ENCODE results near the gene NFASC.

NFASC gene

DNA sequence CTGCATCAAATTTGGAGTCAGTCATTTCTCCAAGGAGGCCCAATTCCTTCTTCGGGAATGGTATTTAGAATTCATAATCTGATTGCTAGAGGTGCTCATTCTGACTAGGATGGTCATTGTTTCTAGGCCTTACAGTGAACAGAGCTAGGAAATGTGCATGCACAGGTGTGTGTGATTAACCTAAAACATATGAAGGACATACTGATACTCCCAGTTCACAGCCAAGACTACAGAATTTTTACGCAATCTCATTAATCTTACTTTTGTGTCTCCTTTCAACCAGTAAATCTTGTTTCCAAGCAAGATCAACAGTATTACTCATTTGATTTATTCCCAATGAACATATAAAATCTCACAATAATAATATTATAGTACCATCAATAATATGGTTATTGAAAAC lies 47.1 kb downstream of the NFASC start:
- no peak for FAIRE-seq
- TF ChIP-seq PAX5 (IDR thresholded peaks at IDR 0.05; ENCODE audit: insufficient read depth, low read length, severe bottlenecking) (no peak), SPI1 (IDR thresholded peaks at IDR 0.05; ENCODE audit: low read depth, low read length) (no peak), POLR2A (IDR thresholded peaks at IDR 0.05; ENCODE audit: low read depth, low read length) (no peak), POU2F2 (IDR thresholded peaks at IDR 0.05; ENCODE audit: low read depth, low read length) (no peak), POLR2AphosphoS5 (IDR thresholded peaks at IDR 0.05; ENCODE audit: low read depth, low read length) (no peak), TAF1 (IDR thresholded peaks at IDR 0.05; ENCODE audit: low read depth, low read length) (no peak)
- DNase-seq (ENCODE audit: insufficient read length, low spot score): no peak

DNA sequence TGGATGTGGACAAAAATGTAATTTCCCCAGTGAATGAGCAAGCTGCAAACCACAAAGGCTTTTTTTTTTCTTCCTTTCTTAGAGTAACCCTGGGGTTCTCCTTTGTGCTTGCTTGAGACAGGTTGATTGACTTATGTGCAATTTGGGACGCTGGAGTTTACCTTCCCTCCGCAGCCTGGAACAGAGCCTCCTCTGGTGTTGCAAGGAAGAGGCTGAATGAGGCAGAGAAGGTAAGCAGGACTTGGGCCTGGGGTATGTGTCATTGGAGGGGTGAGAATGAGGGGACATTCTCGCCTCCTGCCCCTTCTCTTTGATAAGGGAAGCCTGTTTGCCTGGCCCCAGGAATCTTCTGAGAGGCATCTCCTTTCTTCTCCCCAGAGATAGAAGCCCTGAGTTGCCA lies 49.8 kb downstream of the NFASC start:
- DNase-seq (ENCODE audit: insufficient read length, low spot score): no peak
- no peak for FAIRE-seq
- no peak for TF ChIP-seq POLR2A (IDR thresholded peaks at IDR 0.05; ENCODE audit: low read depth, low read length)
- no peak for TF ChIP-seq POU2F2 (IDR thresholded peaks at IDR 0.05; ENCODE audit: low read depth, low read length)
- no peak for TF ChIP-seq POLR2AphosphoS5 (IDR thresholded peaks at IDR 0.05; ENCODE audit: low read depth, low read length)

DNA sequence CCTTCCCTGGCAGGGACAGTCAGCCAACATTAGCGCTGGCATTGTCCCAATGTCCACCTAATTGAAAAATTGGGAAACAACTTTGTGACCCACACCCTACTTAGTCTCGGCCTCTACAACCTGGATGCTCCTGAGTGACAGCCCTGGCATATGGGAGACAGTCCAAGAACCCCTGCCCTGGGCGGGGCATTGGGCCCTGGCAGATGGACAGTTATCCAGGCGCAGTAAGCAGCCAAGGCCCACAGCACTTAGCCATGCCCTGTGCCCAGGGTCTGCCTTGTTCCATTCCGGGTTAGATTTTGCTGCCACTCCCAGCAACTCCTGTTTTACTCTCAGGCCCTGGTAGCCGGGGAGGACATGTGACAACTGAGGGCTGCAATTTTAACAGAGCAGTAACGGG lies 50.3 kb downstream of the NFASC start:
- no peak for DNase-seq (ENCODE audit: insufficient read length, low spot score)
- FAIRE-seq: no peak
- TF ChIP-seq TAF1 (IDR thresholded peaks at IDR 0.05; ENCODE audit: low read depth, low read length) (no peak), POLR2AphosphoS5 (IDR thresholded peaks at IDR 0.05; ENCODE audit: low read depth, low read length) (no peak), POLR2A (IDR thresholded peaks at IDR 0.05; ENCODE audit: low read depth, low read length) (no peak), SPI1 (IDR thresholded peaks at IDR 0.05; ENCODE audit: low read depth, low read length) (no peak), PAX5 (IDR thresholded peaks at IDR 0.05; ENCODE audit: insufficient read depth, low read length, severe bottlenecking) (no peak), POU2F2 (IDR thresholded peaks at IDR 0.05; ENCODE audit: low read depth, low read length) (no peak)

DNA sequence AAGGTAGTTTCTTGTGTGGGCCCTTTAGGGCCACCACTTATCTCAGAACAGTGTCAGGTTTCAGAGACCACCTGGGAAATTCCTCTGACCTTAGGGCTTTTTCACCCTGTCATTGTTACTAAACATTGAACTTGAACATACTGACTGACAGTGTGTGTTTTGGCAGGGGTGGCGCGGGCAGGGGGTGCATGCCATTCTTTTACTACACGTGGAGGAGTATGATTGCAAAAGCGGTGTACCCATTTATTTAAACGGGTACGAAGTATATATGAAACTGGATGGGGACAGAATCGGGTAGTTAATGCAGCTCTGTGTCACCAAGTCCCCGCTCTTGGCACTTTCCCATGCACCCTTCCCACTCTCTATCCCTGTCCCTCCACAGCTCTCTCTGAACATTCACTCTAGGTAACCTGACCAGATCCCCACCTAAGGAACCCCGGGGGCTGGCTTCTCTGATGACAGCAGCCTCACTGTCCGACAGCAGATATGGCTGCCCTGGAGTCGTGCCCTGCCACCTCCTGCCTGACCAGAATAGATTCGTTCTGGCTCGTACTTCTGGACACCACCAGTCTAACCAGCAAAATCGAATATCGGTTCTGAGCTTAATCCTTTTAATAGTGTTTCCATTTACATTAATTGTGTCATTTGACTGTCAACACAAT lies 51.3 kb downstream of the NFASC start:
- no peak for FAIRE-seq
- no peak for DNase-seq (ENCODE audit: insufficient read length, low spot score)
- TF ChIP-seq POLR2A (IDR thresholded peaks at IDR 0.05; ENCODE audit: low read depth, low read length) (no peak), POU2F2 (IDR thresholded peaks at IDR 0.05; ENCODE audit: low read depth, low read length) (no peak), TAF1 (IDR thresholded peaks at IDR 0.05; ENCODE audit: low read depth, low read length) (no peak), SPI1 (IDR thresholded peaks at IDR 0.05; ENCODE audit: low read depth, low read length) (no peak)

DNA sequence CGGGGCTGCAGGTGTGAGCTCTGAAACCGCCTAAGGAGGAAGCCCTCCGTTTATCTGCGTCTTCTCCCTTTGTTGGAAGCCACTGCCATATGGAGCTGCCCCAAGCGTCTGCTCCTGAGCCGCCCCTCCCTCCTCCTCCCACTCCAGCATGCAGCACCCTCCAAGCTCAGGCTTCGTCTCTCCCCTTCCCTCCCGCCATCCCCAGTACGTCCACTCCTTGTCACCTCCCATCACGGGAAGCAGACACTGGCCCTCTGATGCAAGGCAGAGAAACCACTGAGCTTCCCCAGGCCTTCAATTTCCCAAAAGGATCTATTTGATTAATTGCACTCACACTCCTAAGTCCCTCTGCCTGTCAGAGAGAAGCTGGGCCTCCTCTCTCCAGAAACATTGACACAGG lies 52.5 kb downstream of the NFASC start:
- no peak for FAIRE-seq
- DNase-seq (ENCODE audit: insufficient read length, low spot score): no peak
- TF ChIP-seq POU2F2 (IDR thresholded peaks at IDR 0.05; ENCODE audit: low read depth, low read length): no peak
- no peak for TF ChIP-seq SPI1 (IDR thresholded peaks at IDR 0.05; ENCODE audit: low read depth, low read length)
- no peak for TF ChIP-seq POLR2AphosphoS5 (IDR thresholded peaks at IDR 0.05; ENCODE audit: low read depth, low read length)
- no peak for TF ChIP-seq TAF1 (IDR thresholded peaks at IDR 0.05; ENCODE audit: low read depth, low read length)
- no peak for TF ChIP-seq POLR2A (IDR thresholded peaks at IDR 0.05; ENCODE audit: low read depth, low read length)
- no peak for TF ChIP-seq PAX5 (IDR thresholded peaks at IDR 0.05; ENCODE audit: insufficient read depth, low read length, severe bottlenecking)

DNA sequence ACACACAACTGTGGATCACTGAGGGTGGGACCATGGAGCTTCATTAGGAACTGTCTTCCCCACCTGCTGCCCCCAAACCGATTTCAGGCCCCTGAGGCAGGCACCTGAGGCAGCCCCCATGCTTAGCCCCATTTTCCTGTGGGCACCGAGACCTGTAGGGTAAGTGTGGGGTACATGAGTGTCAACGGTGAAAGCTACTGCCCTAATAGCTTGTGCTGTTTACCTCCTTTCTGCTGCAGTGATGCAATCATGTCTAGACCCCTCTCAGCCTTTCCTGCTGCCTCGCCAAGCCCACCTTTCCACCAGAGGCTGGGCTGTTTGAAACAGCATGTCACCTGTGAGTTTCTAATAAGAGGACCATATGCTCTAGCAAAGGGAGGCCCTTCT lies 53.0 kb downstream of the NFASC start:
- no peak for DNase-seq (ENCODE audit: insufficient read length, low spot score)
- TF ChIP-seq SPI1 (IDR thresholded peaks at IDR 0.05; ENCODE audit: low read depth, low read length) (no peak), TAF1 (IDR thresholded peaks at IDR 0.05; ENCODE audit: low read depth, low read length) (no peak), POLR2A (IDR thresholded peaks at IDR 0.05; ENCODE audit: low read depth, low read length) (no peak), POLR2AphosphoS5 (IDR thresholded peaks at IDR 0.05; ENCODE audit: low read depth, low read length) (no peak), POU2F2 (IDR thresholded peaks at IDR 0.05; ENCODE audit: low read depth, low read length) (no peak), PAX5 (IDR thresholded peaks at IDR 0.05; ENCODE audit: insufficient read depth, low read length, severe bottlenecking) (no peak)
- no peak for FAIRE-seq

DNA sequence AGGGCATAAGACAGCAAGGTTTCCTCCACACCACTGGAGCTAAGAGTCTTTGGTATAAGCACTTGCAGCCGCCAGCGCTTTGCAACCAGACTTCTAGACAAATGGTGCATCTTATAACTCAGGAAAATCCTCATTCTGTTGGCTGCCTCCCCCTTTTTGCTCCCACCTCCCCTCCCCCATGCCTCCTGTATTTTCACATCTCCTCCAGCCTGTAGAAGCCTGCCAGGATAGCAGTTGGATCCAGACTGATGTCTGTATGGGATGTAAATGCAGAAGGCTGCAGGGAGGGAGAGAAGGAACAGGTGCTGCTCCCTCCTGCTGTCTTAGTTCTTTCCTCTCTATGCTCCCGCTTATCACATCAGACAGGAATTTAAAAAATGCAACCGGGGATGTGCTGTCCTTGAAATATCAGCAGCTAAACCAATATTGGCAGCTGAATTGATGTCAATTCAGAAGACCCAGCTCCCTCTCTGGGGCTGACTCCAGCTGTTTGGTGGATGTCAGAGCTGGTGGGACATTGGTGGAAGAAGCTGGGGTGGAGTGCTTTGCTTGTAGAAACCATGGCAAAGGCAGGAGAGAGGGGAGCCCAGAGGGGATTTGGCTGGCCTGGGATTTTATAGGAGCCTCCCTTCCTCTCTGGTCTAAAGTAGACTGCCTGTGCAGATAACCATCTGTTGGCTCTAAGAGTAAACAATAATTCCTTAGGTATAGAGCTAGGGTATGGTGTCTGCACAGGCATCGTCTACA lies 53.5 kb downstream of the NFASC start:
- FAIRE-seq (no peak), DNase-seq (ENCODE audit: insufficient read length, low spot score) (no peak)
- TF ChIP-seq POLR2AphosphoS5 (IDR thresholded peaks at IDR 0.05; ENCODE audit: low read depth, low read length) (no peak), PAX5 (IDR thresholded peaks at IDR 0.05; ENCODE audit: insufficient read depth, low read length, severe bottlenecking) (no peak), POLR2A (IDR thresholded peaks at IDR 0.05; ENCODE audit: low read depth, low read length) (no peak), SPI1 (IDR thresholded peaks at IDR 0.05; ENCODE audit: low read depth, low read length) (no peak), POU2F2 (IDR thresholded peaks at IDR 0.05; ENCODE audit: low read depth, low read length) (no peak), TAF1 (IDR thresholded peaks at IDR 0.05; ENCODE audit: low read depth, low read length) (no peak)

DNA sequence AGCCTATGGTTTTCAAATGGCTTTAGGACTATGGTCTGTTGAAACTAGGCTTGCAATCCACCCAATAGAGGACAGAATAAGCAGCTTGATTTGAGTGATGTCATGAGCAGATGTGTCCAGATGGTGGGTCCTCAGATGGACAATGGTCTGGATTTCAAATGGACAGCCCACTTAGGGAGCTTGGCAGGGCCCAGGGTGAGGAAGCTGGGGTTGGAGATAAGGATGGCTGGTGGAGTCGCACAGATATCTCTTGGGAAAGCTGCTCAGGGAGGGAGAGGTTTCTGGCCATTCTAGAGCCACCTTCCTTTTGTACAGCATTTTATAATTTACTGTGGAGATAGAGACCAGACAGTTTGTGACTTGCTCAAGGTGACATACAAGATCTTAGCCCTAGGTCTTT lies 55.0 kb downstream of the NFASC start:
- FAIRE-seq (no peak), DNase-seq (ENCODE audit: insufficient read length, low spot score) (no peak)
- TF ChIP-seq POLR2A (IDR thresholded peaks at IDR 0.05; ENCODE audit: low read depth, low read length): no peak
- TF ChIP-seq PAX5 (IDR thresholded peaks at IDR 0.05; ENCODE audit: insufficient read depth, low read length, severe bottlenecking): no peak
- no peak for TF ChIP-seq POLR2AphosphoS5 (IDR thresholded peaks at IDR 0.05; ENCODE audit: low read depth, low read length)
- no peak for TF ChIP-seq POU2F2 (IDR thresholded peaks at IDR 0.05; ENCODE audit: low read depth, low read length)
- TF ChIP-seq TAF1 (IDR thresholded peaks at IDR 0.05; ENCODE audit: low read depth, low read length): no peak
- no peak for TF ChIP-seq SPI1 (IDR thresholded peaks at IDR 0.05; ENCODE audit: low read depth, low read length)

DNA sequence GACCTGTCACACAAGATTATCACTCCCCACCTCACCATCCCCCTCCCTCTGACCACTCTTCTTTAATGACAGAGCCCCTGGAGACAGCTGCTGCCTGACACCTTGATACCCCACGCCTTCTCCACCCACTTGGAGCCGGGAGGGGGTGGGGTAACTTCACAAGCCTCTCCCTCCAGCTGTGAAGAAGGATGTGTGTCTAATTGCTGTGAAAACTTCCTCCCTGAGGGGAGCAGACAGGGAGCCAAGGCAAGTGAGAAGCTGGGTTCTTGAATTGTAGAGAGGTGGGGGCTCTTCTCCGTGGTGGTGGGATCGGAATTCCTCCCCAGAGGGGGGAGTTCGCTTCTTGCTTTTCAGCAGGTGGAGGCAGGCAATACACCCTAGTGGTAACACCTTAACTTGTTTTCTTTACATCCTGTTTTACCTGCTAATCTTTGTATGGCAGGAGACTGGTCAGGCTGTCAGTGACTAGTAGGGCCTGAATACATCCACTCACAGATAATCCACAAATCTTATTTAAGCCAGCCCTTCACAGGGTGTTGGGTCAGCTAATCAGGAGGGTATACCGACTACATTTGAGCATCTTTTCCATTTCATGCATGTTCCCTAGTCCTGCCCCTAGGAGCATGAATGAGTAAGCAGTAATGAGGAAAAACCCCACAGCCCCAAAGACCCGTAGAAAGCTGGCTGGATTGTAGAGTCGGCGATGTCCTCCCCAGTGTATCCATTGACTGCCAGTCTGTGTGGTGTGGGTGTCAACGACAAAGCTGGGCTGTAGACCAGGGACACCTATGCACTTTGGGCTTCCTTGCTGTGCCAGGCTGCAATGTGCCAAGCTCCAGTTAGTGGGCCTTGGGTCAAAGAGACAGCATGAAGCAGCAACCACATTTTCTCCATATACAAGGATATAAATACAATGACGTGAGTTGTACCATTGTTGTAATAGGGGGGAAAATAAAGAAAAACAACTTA lies 57.3 kb downstream of the NFASC start:
- DNase-seq (ENCODE audit: insufficient read length, low spot score) (no peak), FAIRE-seq (no peak)
- TF ChIP-seq PAX5 (IDR thresholded peaks at IDR 0.05; ENCODE audit: insufficient read depth, low read length, severe bottlenecking) (no peak), POLR2AphosphoS5 (IDR thresholded peaks at IDR 0.05; ENCODE audit: low read depth, low read length) (no peak), POLR2A (IDR thresholded peaks at IDR 0.05; ENCODE audit: low read depth, low read length) (no peak), POU2F2 (IDR thresholded peaks at IDR 0.05; ENCODE audit: low read depth, low read length) (no peak), SPI1 (IDR thresholded peaks at IDR 0.05; ENCODE audit: low read depth, low read length) (no peak), TAF1 (IDR thresholded peaks at IDR 0.05; ENCODE audit: low read depth, low read length) (no peak)
